Kidney (tissue), 14 donors: ENCODE data around the gene ZNF423. TPM values are rescaled to one million over a fixed set of nuclear protein-coding genes. Genes with fewer than 3 reads are reported as not detected.

Experiments used
- DNase-seq, 5 donors: peaks; one replicate each; pipeline ENCODE4 v3.0.0-alpha.2; 2013 to 2020
- FAIRE-seq: peaks from 2 replicates; lab custom pipeline; 2012; peaks lifted over from hg19 to GRCh38; lab: Jason Lieb, UNC
- H3K27ac ChIP-seq, 2 donors: one replicate each; pipeline ENCODE4 v1.7.0; 2013; ENCODE audit warnings: low read depth in 2 of 2, low read length in 2 of 2, inconsistent platforms in 1 of 2
- H3K27me3 ChIP-seq: one replicate; pipeline ENCODE4 v1.7.1; 2013; ENCODE audit warnings: low read length, inconsistent platforms; ENCODE audit not compliant: control insufficient read depth, insufficient read depth
- H3K36me3 ChIP-seq, 3 donors: one replicate each; pipeline versions ENCODE4 v1.7.0 to v1.7.1; 2013; ENCODE audit warnings: low read length in 3 of 3, control low read depth in 1 of 3, inconsistent platforms in 1 of 3; ENCODE audit not compliant: insufficient read depth in 3 of 3, control insufficient read depth in 2 of 3
- H3K4me1 ChIP-seq, 3 donors: one replicate each; pipeline versions ENCODE4 v1.7.0 to v1.7.1; 2013; ENCODE audit warnings: low read length in 3 of 3, inconsistent platforms in 1 of 3, low read depth in 1 of 3; ENCODE audit not compliant: control insufficient read depth in 2 of 3, insufficient read depth in 2 of 3
- H3K4me3 ChIP-seq, 3 donors: one replicate each; pipeline versions ENCODE4 v1.7.0 to v1.8.1; 2013; ENCODE audit warnings: low read length in 3 of 3, control low read depth in 1 of 3, inconsistent platforms in 1 of 3
- H3K9ac ChIP-seq, 3 donors: one replicate each; pipeline versions ENCODE4 v1.7.0 to v1.7.1; 2013; ENCODE audit warnings: low read length in 3 of 3, control low read depth in 1 of 3, inconsistent platforms in 1 of 3
- H3K9me3 ChIP-seq, 3 donors: one replicate each; pipeline versions ENCODE4 v1.7.0 to v1.7.1; 2013; ENCODE audit warnings: low read length in 3 of 3, control low read depth in 1 of 3, inconsistent platforms in 1 of 3; ENCODE audit not compliant: control insufficient read depth in 2 of 3, insufficient read depth in 1 of 3
- CTCF ChIP-seq: IDR thresholded peaks from 3 replicates; pipeline ENCODE4 v1.5.1; 2012; ENCODE audit warnings: mild to moderate bottlenecking, moderate library complexity, borderline replicate concordance; ENCODE audit not compliant: insufficient read depth; ENCODE audit errors: extremely low read depth
- intact Hi-C: fragments of 100-400 bp; cut with DNase I; formaldehyde crosslinking; loops from one replicate; pipeline ENCODE4 v1.11.1; 2022
- polyA plus RNA-seq: library from polyadenylated mRNA; stranded (reverse); fragments of 350-450 nt; fragmentation: Illumina TruSeq; extraction: RNeasy Lipid Tissue Mini Kit (QIAGEN cat#74804); gene quantifications from one replicate; pipeline ENCODE4 v1.2.3, GENCODE V29; 2014; ENCODE audit warnings: low read depth, low replicate concordance; ENCODE audit not compliant: insufficient read depth
- total RNA-seq: library from RNA; stranded (reverse); fragmentation: NEBNext Ultra II Directional; extraction: Animal tissue kit (Norgen Biotek cat#: 25700); gene quantifications from one replicate; pipeline ENCODE4 v1.2.1, GENCODE V29; 2021
- donor health status: control.
- donor health status: control.
- donor health status: control.
- donor health status: control.
- donor health status: control.
- donor health status: DM: yes; HTN: yes; CAD: no.
- donor health status: Normal renal cell carcinoma (clear cell type).

The ZNF423 gene
- total and polyA plus RNA-seq, 2 donors from 2014 or later = 2.0 to 8.4 TPM

GRCh38 chr16:49827805-49828438 is 28.0 kb downstream of the ZNF423 start:
- Histone ChIP-seq H3K9ac (no peak overlapping the region), H3K9me3 (no peaks in the 10 kb centered on the region), H3K4me3 (no peak overlapping the region), H3K36me3 (no peaks in the 10 kb centered on the region), H3K27me3 (no peaks in the 10 kb centered on the region), H3K27ac (no peak overlapping the region), H3K4me1 (peaks cover 0 to 5% (median 3%) of the 10 kb centered on the region in 3 donors)
- FAIRE-seq = no peak
- intact Hi-C loops = no loop called here
- DNase-seq = peak in 3 of 5 donors; percentile 43 to 88 (median 73)
- no peak for TF ChIP-seq CTCF

- Histone ChIP-seq H3K27ac (no peak overlapping the region), H3K4me1 (peaks cover 0 to 5% (median 3%) of the 10 kb centered on the region in 3 donors), H3K27me3 (no peaks in the 10 kb centered on the region), H3K36me3 (no peaks in the 10 kb centered on the region), H3K9me3 (no peaks in the 10 kb centered on the region), H3K9ac (no peak overlapping the region), H3K4me3 (no peak overlapping the region)
- intact Hi-C loops = no loop called here
- TF ChIP-seq CTCF = no peak
- DNase-seq (no peak), FAIRE-seq (no peak)
Measured at GRCh38 chr16:49826515-49826914, 29.4 kb downstream of the ZNF423 start.

- intact Hi-C loops = no loop called here
- H3K27me3 ChIP-seq = no peaks in the 10 kb centered on the region
- H3K36me3 ChIP-seq = no peaks in the 10 kb centered on the region
- DNase-seq (no peak), FAIRE-seq (no peak)
- no peak for TF ChIP-seq CTCF
- no peak overlapping the region for H3K4me3 ChIP-seq
- no peak overlapping the region for H3K27ac ChIP-seq
- no peak overlapping the region for H3K9ac ChIP-seq
- peaks cover 0 to 5% (median 3%) of the 10 kb centered on the region in 3 donors for H3K4me1 ChIP-seq
- H3K9me3 ChIP-seq = no peaks in the 10 kb centered on the region
Measured at GRCh38 chr16:49825041-49825440, 30.9 kb downstream of the ZNF423 start.

GRCh38 chr16:49824593-49824992 is 31.3 kb downstream of the ZNF423 start:
- Histone ChIP-seq H3K36me3 (no peaks in the 10 kb centered on the region), H3K9me3 (no peaks in the 10 kb centered on the region), H3K27me3 (no peaks in the 10 kb centered on the region), H3K4me1 (peaks cover 0 to 5% (median 3%) of the 10 kb centered on the region in 3 donors), H3K4me3 (no peak overlapping the region), H3K27ac (no peak overlapping the region), H3K9ac (no peak overlapping the region)
- FAIRE-seq (no peak), DNase-seq (no peak)
- TF ChIP-seq CTCF = no peak
- intact Hi-C loops = no loop called here
